Smooth muscle cell (in vitro differentiated cells): ENCODE measurements around the gene GRAP. TPM values are rescaled to one million over a fixed set of nuclear protein-coding genes. Genes with fewer than 3 reads are reported as not detected.
"Not testable (repeated sequence)": the region's sequence is repeated elsewhere in the genome, so short reads cannot be mapped to it uniquely, and the experiment has no call there.

Source experiments
- DNase-seq: peaks from one replicate; lab custom pipeline; 2025; ENCODE audit not compliant: unreplicated experiment; lab: John Stamatoyannopoulos, UW
- H2AFZ ChIP-seq: fragments of 200-600 bp; sonication (generic); 2 replicates; pipeline ENCODE4 v1.6.0; 2016; ENCODE audit warnings: antibody characterized with exemption, low read depth, mild to moderate bottlenecking
- H3F3A ChIP-seq: fragments of 200-600 bp; sonication (generic); 2 replicates; pipeline ENCODE4 v1.6.0; 2017; ENCODE audit warnings: antibody characterized with exemption, low read depth
- H3K27ac ChIP-seq: fragments of 200-600 bp; sonication (generic); 2 replicates; pipeline ENCODE4 v1.5.1; 2016; ENCODE audit warnings: low read depth, mild to moderate bottlenecking
- H3K27me3 ChIP-seq: fragments of 200-600 bp; sonication (generic); 2 replicates; pipeline ENCODE4 v1.6.1; 2016; ENCODE audit warnings: low read depth, mild to moderate bottlenecking
- H3K36me3 ChIP-seq: fragments of 200-600 bp; sonication (generic); 2 replicates; pipeline ENCODE4 v1.5.1; 2016; ENCODE audit warnings: low read depth
- H3K4me1 ChIP-seq: fragments of 200-600 bp; sonication (generic); 2 replicates; pipeline ENCODE4 v1.5.1; 2016; ENCODE audit warnings: low read depth
- H3K4me2 ChIP-seq: fragments of 200-600 bp; sonication (generic); 2 replicates; pipeline ENCODE4 v1.6.0; 2016; ENCODE audit warnings: mild to moderate bottlenecking
- H3K4me3 ChIP-seq: fragments of 200-600 bp; sonication (generic); 2 replicates; pipeline ENCODE4 v1.5.1; 2016; ENCODE audit warnings: mild to moderate bottlenecking
- H3K79me2 ChIP-seq: fragments of 200-600 bp; sonication (generic); 2 replicates; pipeline ENCODE4 v1.6.0; 2016; ENCODE audit warnings: low read depth, mild to moderate bottlenecking
- H3K9ac ChIP-seq: fragments of 200-600 bp; sonication (generic); 2 replicates; pipeline ENCODE4 v1.6.0; 2016; ENCODE audit warnings: low read depth
- H3K9me3 ChIP-seq: fragments of 200-600 bp; sonication (generic); replicated peaks from 2 replicates; pipeline ENCODE4 v1.5.1; 2016; ENCODE audit warnings: low read depth
- H4K20me1 ChIP-seq: fragments of 200-600 bp; sonication (generic); 2 replicates; pipeline ENCODE4 v1.6.0; 2016; ENCODE audit warnings: low read depth
- WGBS: methylation state at CpG from one replicate; pipeline ENCODE4 v1.1.7; 2016; ENCODE audit warnings: low lambda C conversion rate; 5-methylcytosine and 5-hydroxymethylcytosine counted together
- polyA plus RNA-seq: library from polyadenylated mRNA; unstranded; fragments of >200 nt; fragmentation: Nextera tagmentation; extraction: Ambion mirVana; gene quantifications from 2 replicates; pipeline ENCODE4 v1.2.1, GENCODE V29; 2016
- total RNA-seq: library from RNA; depleted of rRNA; stranded (reverse); fragments of >200 nt; gene quantifications from 2 replicates; pipeline ENCODE4 v1.2.3, GENCODE V29; 2014

The GRAP gene
- total and polyA plus RNA-seq, 2 experiments from 2014 or later: 0.30 TPM; not detected in 1

- not testable (repeated sequence) for H3K9me3 ChIP-seq, DNase-seq
- WGBS: no CpG with 5 or more reads among the region's 9 CpGs
Observed at GRCh38 chr17:19044643-19045042, 2.1 kb downstream of the GRAP start.

GRCh38 chr17:19043032-19043431, 3.7 kb downstream of the GRAP start:
- not testable (repeated sequence) for H3K4me3 ChIP-seq, H3K27ac ChIP-seq, H3K4me1 ChIP-seq, H3F3A ChIP-seq, H2AFZ ChIP-seq, H3K9me3 ChIP-seq, H3K36me3 ChIP-seq, H3K9ac ChIP-seq, H3K27me3 ChIP-seq, DNase-seq, H3K79me2 ChIP-seq, H4K20me1 ChIP-seq, H3K4me2 ChIP-seq
- no CpG with 5 or more reads among the region's 8 CpGs for WGBS

More at GRCh38 chr17:19044643-19045042, 2.1 kb downstream of the GRAP start:
- H3K4me2 ChIP-seq, H3K79me2 ChIP-seq, H3K9ac ChIP-seq, H3K36me3 ChIP-seq, H3K27ac ChIP-seq, H3F3A ChIP-seq, H2AFZ ChIP-seq, H3K27me3 ChIP-seq, H3K4me3 ChIP-seq, H4K20me1 ChIP-seq, H3K4me1 ChIP-seq: not testable (repeated sequence)

GRCh38 chr17:19042369-19042768, 4.4 kb downstream of the GRAP start:
- no CpG with 5 or more reads among the region's 14 CpGs for WGBS

GRCh38 chr17:19041871-19042270, 4.9 kb downstream of the GRAP start:
- not testable (repeated sequence) for H3K4me1 ChIP-seq, H3K36me3 ChIP-seq, H3K4me3 ChIP-seq, H2AFZ ChIP-seq, H3K9me3 ChIP-seq, H3K9ac ChIP-seq, H3K27me3 ChIP-seq, H3F3A ChIP-seq, DNase-seq, H3K4me2 ChIP-seq, H3K27ac ChIP-seq, H4K20me1 ChIP-seq, H3K79me2 ChIP-seq
- WGBS: 100% methylated on average over 2 of the region's 10 CpGs

More at GRCh38 chr17:19042369-19042768, 4.4 kb downstream of the GRAP start:
- H4K20me1 ChIP-seq, H3K4me3 ChIP-seq, H3F3A ChIP-seq, H3K4me2 ChIP-seq, H3K36me3 ChIP-seq, H3K4me1 ChIP-seq, H3K27me3 ChIP-seq, H3K79me2 ChIP-seq, H3K27ac ChIP-seq, H3K9ac ChIP-seq, DNase-seq, H3K9me3 ChIP-seq, H2AFZ ChIP-seq: not testable (repeated sequence)

GRCh38 chr17:19040350-19040749, 6.4 kb downstream of the GRAP start:
- H3K27me3 ChIP-seq, H3K36me3 ChIP-seq, H3K4me2 ChIP-seq, H3K79me2 ChIP-seq, H2AFZ ChIP-seq, H3K9ac ChIP-seq, H3K4me1 ChIP-seq, H3K27ac ChIP-seq, H4K20me1 ChIP-seq, H3K9me3 ChIP-seq, H3K4me3 ChIP-seq, H3F3A ChIP-seq, DNase-seq: not testable (repeated sequence)
- no CpG with 5 or more reads among the region's 9 CpGs for WGBS

GRCh38 chr17:19038730-19039129, 8.0 kb downstream of the GRAP start:
- H3K27me3 ChIP-seq, H2AFZ ChIP-seq, H3K36me3 ChIP-seq, H3K4me3 ChIP-seq, H3K4me2 ChIP-seq, DNase-seq, H4K20me1 ChIP-seq, H3F3A ChIP-seq, H3K27ac ChIP-seq, H3K9me3 ChIP-seq, H3K9ac ChIP-seq, H3K4me1 ChIP-seq, H3K79me2 ChIP-seq: not testable (repeated sequence)
- no CpG with 5 or more reads among the region's 12 CpGs for WGBS

- not testable (repeated sequence) for H3K27ac ChIP-seq, H3K4me1 ChIP-seq, H4K20me1 ChIP-seq, H3K36me3 ChIP-seq, H3K4me3 ChIP-seq, H3K9me3 ChIP-seq, H3K79me2 ChIP-seq, H3K4me2 ChIP-seq, DNase-seq, H3K9ac ChIP-seq, H2AFZ ChIP-seq, H3F3A ChIP-seq, H3K27me3 ChIP-seq
- WGBS: no CpG with 5 or more reads among the region's 17 CpGs
Observed at GRCh38 chr17:19038007-19038406, 8.8 kb downstream of the GRAP start.

GRCh38 chr17:19037547-19037946, 9.2 kb downstream of the GRAP start:
- WGBS: no CpG with 5 or more reads among the region's 6 CpGs
- H3K27ac ChIP-seq, H3K4me2 ChIP-seq, H3K9ac ChIP-seq, H3K27me3 ChIP-seq, H3F3A ChIP-seq, H3K9me3 ChIP-seq, DNase-seq, H2AFZ ChIP-seq, H3K36me3 ChIP-seq, H3K79me2 ChIP-seq, H3K4me1 ChIP-seq, H3K4me3 ChIP-seq, H4K20me1 ChIP-seq: not testable (repeated sequence)

- DNase-seq, H3K4me2 ChIP-seq, H4K20me1 ChIP-seq, H3K9ac ChIP-seq, H3K9me3 ChIP-seq, H3K27me3 ChIP-seq, H3K4me1 ChIP-seq, H3F3A ChIP-seq, H3K79me2 ChIP-seq, H3K27ac ChIP-seq, H2AFZ ChIP-seq, H3K4me3 ChIP-seq, H3K36me3 ChIP-seq: not testable (repeated sequence)
- WGBS: no CpG with 5 or more reads among the region's 6 CpGs
Observed at GRCh38 chr17:19036186-19036585, 10.6 kb downstream of the GRAP start.
